ENCODE data around the gene NXPH3.

The NXPH3 gene

DNA sequence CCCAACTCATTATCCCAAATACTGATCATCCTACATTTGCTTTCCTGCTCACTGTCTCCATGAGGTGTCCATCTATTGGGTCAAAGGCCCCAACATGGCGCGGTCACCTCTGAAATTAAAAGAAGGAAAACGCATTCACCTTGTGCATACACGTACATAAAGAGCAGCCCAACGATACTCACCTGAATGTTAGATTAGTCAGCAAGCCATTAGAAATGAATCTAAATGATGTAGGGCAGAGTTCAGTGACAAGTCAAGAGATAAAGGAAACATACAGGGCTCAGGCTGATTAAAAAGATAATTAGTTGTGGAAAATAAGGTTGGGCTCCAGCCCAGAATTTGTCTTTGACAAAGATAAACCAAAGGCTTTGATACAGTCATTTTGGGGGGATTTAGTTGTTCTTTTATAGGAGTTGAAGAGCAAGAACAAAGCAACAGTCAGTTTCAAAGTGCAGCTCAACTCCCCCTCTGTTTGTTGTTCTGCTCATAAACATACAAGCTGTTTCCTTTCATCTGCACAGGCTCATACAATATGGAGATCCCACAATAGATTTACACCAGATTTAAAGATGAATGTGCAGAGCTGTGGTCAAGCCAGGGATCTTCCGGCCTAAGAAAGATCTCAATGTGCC is 21.1 kb downstream of the NXPH3 start:
- DNase-seq: no peak

DNA sequence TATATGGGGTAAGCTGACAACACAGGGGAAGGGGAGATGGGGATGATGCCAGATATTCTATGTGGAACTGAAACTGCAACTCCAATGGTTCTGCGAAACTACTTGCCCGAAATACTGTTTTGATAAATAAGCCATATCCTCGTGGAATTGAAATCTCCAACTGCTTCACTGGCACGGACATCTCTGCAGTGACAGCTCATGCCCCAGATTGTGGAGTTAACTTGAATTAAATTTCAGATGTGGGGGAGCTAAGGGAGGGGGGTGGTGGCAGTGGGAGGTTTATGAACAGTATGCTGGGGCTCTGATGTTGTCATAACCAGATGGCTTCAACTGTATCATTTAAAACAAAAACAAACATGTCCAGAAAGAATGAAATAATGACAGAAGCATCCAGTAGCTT is 21.8 kb downstream of the NXPH3 start:
- DNase-seq: no peak

DNA sequence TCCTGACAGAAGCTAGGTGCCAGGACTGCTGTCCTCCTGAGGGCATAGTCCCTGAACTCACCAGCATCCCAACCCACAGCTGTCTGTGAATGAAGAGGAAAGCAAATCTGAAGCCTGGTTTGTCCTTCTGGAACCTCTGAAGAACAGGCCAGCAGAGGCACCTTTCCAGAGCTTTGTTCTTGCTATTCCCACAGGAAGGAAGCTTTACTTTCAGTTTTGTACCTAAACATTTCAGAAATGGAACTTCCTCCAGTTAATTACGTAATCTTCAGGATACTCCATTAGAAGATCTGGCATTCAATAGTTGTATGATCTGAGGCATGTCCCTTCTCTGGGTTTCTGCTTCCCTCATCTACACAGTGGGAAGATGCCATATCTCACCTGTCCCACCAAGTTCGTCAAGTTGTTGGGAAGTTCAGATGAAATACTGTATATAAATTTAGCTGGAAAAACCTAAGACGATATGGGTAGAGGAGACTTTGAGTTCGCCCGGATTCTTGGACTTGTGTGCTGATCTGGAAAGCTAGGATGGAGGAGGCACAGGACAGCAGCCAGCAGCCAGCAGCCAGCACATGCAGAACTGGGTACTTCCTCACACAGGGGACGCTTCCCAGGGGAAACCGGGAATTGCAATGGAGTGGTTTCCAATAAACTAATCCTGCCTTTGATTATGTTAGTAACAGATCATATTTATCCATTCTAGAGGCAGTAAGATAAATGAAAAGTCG is 22.4 kb downstream of the NXPH3 start:
- no peak for DNase-seq

GRCh38 chr17:49598918-49599317 is 23.2 kb downstream of the NXPH3 start:
- DNase-seq: no peak

DNA sequence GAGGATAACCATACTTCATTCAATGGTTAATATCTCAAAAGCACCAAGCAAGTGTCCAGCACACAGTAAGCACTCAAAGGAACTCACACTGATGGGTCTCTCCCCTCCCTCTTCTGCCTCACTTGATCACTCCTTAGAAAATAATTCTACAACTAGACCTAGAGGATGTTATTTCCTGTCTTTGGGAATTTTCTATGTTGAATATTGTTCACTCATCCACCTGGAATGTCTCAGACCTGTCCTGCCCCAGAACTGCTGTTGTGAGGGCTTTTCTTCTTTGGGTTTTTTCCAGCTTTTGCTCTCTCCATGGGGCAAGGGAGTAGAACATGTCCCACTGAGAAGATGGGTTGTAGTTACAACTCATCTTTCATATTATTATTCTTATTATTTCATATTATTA is 25.3 kb downstream of the NXPH3 start:
- no peak for DNase-seq

DNA sequence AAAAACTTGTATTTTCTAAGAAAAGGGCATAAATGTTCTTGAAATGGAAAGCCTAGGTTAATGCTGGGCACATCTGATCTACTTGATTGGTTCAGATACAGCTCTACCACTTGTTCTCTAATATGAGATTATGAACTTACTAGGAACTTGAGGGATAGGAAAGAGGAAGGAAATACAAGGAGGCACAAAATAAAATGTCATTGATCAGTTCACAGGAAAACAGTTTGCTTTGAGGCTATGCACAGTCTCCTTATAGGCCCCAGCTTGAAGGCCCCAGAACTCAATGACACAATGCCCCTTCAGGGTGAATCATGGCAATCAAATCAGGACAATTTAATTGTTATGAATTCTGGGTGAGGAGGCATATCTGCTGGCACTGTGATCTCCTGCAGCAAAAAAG is 27.1 kb downstream of the NXPH3 start:
- no peak for DNase-seq

- DNase-seq: no peak
Measured at GRCh38 chr17:49603238-49603637, 27.6 kb downstream of the NXPH3 start.

DNA sequence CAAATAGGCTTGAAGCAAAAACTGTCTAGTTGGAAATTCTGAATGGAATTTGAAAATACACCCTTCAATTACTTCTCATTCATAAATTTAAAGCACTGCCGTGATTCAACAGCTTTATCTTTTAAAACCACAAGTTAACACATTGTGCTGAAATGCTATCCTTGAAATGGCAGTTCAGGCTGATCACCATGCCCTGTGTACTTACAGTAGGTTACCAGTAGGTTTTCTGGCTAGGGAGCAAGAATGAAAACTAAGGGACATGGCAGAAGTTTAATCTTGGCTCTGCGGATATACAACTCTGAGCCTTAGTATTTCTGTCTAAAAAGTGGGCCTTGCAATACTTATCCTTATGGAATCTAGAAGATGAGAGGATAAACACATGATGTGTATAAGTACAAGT is 28.0 kb downstream of the NXPH3 start:
- DNase-seq: no peak

- no peak for DNase-seq
Measured at GRCh38 chr17:49604314-49604869, 28.7 kb downstream of the NXPH3 start.

- no peak for DNase-seq
Measured at GRCh38 chr17:49610883-49611584, 35.4 kb downstream of the NXPH3 start.

DNA sequence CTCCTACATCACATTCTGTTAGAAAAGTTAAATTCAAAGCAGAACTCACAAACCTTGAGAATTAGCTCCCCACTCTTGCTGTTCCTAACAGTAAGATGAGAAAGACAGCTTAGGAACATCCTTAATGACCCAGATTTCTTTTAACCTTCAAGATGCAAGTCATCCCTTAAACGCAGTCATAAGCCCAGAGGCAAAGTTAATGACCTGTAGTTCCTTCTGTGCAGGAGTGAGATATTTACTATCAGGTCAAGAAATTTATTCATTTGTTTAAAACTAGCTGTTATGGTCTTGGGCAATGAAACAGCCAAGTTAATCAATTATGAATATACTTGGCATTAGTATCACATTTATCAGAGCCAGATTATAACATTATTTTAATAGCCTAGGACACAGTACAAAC is 37.1 kb downstream of the NXPH3 start:
- DNase-seq: no peak

DNA sequence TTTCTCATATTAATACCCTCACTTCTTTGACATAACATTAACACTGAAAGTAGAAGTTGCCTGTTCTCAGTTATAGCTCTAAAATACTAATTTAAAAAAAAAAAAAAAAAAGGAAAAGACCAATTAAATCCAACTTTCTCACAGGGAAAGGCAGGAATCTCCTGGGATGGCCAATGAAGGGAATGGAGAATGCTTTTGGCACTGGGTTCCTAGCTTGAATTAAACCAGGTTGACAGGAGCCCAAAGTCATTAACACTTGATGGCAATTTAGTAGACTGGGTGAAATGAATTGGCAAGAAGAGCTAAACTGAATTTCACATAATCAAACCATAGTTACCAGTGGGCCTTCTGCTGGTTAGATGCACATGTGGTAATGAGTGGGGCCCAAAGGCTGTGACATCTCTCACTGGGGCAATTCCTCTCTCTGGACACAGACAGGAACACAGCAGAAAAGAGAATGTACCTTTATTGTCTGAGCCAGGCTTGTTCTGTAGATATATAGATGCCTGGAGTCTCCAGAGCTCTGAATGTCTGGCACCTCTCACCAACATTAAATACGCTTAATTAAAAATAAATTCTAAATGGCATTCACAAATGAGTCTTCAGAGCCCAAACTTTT is 37.6 kb downstream of the NXPH3 start:
- DNase-seq: no peak

- no peak for DNase-seq
Measured at GRCh38 chr17:49616086-49616485, 40.4 kb downstream of the NXPH3 start.

GRCh38 chr17:49616601-49617131 is 41.0 kb downstream of the NXPH3 start:
- no peak for DNase-seq

GRCh38 chr17:49618028-49618611 is 42.4 kb downstream of the NXPH3 start:
- no peak for DNase-seq

GRCh38 chr17:49621420-49621819 is 45.7 kb downstream of the NXPH3 start:
- DNase-seq: no peak

GRCh38 chr17:49621946-49622529 is 46.4 kb downstream of the NXPH3 start:
- DNase-seq: no peak

DNA sequence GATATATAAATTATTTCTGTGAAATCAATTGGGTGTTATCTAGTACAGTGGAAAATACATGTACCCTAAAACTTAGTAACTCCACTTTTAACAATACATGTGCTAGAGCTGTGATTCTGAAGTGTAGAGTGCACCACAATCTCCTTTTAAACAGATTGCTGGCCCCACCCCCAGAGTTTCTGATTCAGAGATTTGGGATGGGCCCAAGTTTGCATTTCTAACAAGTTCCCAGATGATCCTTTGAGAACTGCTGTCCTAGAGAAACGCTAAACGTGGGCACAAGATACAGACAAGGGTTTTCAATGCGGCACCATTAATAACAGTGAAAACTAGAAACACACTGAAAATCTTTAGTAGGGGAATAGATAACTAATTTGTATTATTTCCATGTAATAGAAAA is 49.2 kb downstream of the NXPH3 start:
- no peak for DNase-seq

DNA sequence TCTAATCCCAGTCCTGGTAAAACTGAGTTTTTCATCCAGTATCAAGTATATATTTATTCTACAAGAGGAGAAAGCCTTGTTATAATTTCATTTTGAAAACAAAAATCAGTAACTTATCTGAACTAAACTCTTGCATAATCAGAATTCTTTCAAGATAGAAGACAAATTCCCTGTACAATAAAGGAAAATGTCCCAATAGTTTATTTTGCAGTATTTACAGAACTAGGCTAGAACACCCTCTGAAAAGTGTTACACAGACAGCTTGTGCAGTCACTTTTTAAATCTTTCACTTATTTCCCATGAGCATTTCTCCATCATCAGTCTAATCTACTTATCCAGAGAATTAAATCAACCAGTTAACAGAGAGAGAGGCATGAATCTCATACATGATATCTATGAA is 53.8 kb downstream of the NXPH3 start:
- DNase-seq: no peak

DNA sequence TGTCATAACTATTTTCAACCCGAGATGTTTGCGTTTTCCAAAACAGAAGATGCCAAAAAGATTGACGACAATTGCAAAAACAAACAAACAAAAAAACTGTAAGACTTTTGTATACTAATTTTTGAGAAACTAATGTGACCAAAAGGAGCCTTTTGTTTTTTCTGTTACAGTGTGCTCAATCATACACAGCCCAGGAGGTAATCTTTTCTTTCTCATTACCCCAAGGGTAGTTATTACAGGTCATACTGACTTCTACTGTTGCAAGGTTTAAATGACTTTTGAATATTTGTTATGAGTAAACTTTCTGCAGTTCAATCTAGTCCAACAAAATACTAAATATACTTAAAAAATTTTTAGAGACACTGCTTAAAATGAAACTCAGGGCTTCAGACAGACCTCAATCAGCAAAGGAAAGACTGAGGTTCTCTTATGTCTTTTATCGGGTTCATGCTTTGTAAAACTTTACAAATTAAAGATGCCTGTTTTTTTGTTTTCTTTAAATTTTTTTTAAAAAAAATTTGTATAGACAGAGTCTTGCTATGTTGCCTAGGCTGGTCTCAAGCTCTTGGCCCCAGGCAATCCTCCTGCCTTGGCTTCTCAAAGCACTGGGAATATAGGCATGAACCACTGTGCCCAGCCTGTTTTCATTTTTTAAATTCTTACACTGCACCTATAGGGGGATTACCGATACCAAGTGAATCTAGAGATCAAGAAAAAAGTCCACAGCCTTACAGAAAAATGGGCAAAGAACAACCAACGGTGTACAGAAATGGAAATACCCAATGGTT is 54.6 kb downstream of the NXPH3 start:
- no peak for DNase-seq

- no peak for DNase-seq
Measured at GRCh38 chr17:49631496-49631895, 55.8 kb downstream of the NXPH3 start.
